Nephron (organoid): Measurements from ENCODE around the gene TRIOBP.

Experiments used
- H3K27ac Mint-ChIP-seq, 3 experiments: 2 replicates each; pipeline ENCODE4 v1.8.0; 2020; ENCODE audit warnings: mixed read lengths in 3 of 3, mild to moderate bottlenecking in 2 of 3, moderate library complexity in 1 of 3
- H3K27me3 Mint-ChIP-seq: 2 replicates; pipeline ENCODE4 v1.8.0; 2021; ENCODE audit warnings: low read depth, mild to moderate bottlenecking, moderate library complexity, mixed read lengths
- H3K36me3 Mint-ChIP-seq: 2 replicates; pipeline ENCODE4 v1.8.0; 2020; ENCODE audit warnings: low read depth, mixed read lengths
- H3K4me1 Mint-ChIP-seq: 2 replicates; pipeline ENCODE4 v1.8.0; 2020; ENCODE audit warnings: mixed read lengths
- H3K4me3 Mint-ChIP-seq, 3 experiments: 2 replicates each; pipeline ENCODE4 v1.8.0; 2020; ENCODE audit warnings: mild to moderate bottlenecking in 3 of 3, mixed read lengths in 3 of 3, moderate library complexity in 2 of 3
- H3K9me3 Mint-ChIP-seq: 2 replicates; pipeline ENCODE4 v1.8.0; 2020; ENCODE audit warnings: mixed read lengths
- CTCF ChIP-seq, 3 experiments: fragments of 200-600 bp; sonication (generic); IDR thresholded peaks; one replicate each; pipeline ENCODE4 v1.5.0; 2021; ENCODE audit warnings: antibody characterized with exemption in 3 of 3; ENCODE audit not compliant: unreplicated experiment in 3 of 3

Gene TRIOBP

GRCh38 chr22:37696657-37697537, at the start of gene TRIOBP:
TRIOBP (plus strand) TSS chr22:37697048; CDS start chr22:37701366, 4,318 bp downstream.
- TF ChIP-seq CTCF (IDR thresholded peaks at IDR 0.05; ENCODE audit: unreplicated experiment in 3 of 3): peak; percentile 47 to 59 (median 51)

GRCh38 chr22:37647317-37647716, 49.5 kb upstream of the TRIOBP start:
- H3K4me1 Mint-ChIP-seq: peaks cover 8% of the 10 kb centered on the region
- TF ChIP-seq CTCF (IDR thresholded peaks at IDR 0.05; ENCODE audit: unreplicated experiment in 3 of 3): no peak
- no peak overlapping the region for H3K27ac Mint-ChIP-seq
- no peaks in the 10 kb centered on the region for H3K9me3 Mint-ChIP-seq
- H3K4me3 Mint-ChIP-seq: no peak overlapping the region
- peaks cover 41% of the 10 kb centered on the region for H3K36me3 Mint-ChIP-seq
- no peaks in the 10 kb centered on the region for H3K27me3 Mint-ChIP-seq

More at GRCh38 chr22:37696657-37697537, at the start of gene TRIOBP:
- peak within 1 kb of the TSS; percentile 76 to 83 (median 79) for H3K4me3 Mint-ChIP-seq
- peaks cover 3% of the 10 kb centered on the region for H3K27me3 Mint-ChIP-seq
- peaks cover 12% of the 10 kb centered on the region for H3K36me3 Mint-ChIP-seq
- H3K27ac Mint-ChIP-seq: peak within 1 kb of the TSS; percentile 57 to 89 (median 66)
- H3K9me3 Mint-ChIP-seq: no peaks in the 10 kb centered on the region
- H3K4me1 Mint-ChIP-seq: peaks cover 16% of the 10 kb centered on the region

GRCh38 chr22:37647928-37648327, 48.9 kb upstream of the TRIOBP start:
- Mint-ChIP-seq H3K27me3 (no peaks in the 10 kb centered on the region), H3K36me3 (peaks cover 46% of the 10 kb centered on the region), H3K4me3 (no peak overlapping the region), H3K4me1 (peaks cover 8% of the 10 kb centered on the region), H3K27ac (no peak overlapping the region), H3K9me3 (no peaks in the 10 kb centered on the region)
- no peak for TF ChIP-seq CTCF (IDR thresholded peaks at IDR 0.05; ENCODE audit: unreplicated experiment in 3 of 3)

DNA sequence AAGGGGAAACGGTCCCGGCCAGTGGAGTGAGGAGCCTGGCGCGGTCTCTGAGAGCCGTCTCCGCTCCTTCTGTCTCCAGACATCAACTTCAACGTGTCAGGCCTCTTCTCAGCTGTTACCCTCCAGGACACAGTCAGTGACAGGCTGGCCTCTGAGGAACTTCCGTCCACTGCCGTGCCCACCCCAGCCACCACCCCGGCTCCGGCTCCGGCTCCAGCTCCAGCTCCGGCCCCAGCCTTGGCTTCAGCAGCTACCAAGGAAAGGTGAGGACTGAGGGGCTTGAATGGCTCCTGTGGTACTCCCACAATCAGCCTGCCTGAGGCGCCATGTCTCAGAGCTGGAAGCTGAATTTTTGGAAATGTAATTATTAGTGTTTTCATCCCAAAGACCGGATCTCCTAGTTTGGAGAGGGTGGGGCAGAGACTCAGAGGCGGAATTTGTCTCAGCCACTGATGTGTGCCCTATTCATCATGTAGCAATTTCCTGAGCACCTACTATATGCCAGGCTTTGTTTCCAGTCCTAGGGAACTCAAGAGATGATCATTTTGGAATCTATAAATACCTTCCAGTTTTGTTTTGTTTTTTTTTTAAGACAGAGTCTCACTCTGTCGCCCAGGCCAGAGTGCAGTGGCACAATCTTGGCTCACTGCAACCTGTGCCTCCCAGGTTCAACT, 46.2 kb upstream of the TRIOBP start:
- no peak overlapping the region for H3K4me3 Mint-ChIP-seq
- H3K36me3 Mint-ChIP-seq: peaks cover 40% of the 10 kb centered on the region
- no peak overlapping the region for H3K27ac Mint-ChIP-seq
- no peaks in the 10 kb centered on the region for H3K9me3 Mint-ChIP-seq
- no peaks in the 10 kb centered on the region for H3K27me3 Mint-ChIP-seq
- no peak for TF ChIP-seq CTCF (IDR thresholded peaks at IDR 0.05; ENCODE audit: unreplicated experiment in 3 of 3)
- no peaks in the 10 kb centered on the region for H3K4me1 Mint-ChIP-seq

DNA sequence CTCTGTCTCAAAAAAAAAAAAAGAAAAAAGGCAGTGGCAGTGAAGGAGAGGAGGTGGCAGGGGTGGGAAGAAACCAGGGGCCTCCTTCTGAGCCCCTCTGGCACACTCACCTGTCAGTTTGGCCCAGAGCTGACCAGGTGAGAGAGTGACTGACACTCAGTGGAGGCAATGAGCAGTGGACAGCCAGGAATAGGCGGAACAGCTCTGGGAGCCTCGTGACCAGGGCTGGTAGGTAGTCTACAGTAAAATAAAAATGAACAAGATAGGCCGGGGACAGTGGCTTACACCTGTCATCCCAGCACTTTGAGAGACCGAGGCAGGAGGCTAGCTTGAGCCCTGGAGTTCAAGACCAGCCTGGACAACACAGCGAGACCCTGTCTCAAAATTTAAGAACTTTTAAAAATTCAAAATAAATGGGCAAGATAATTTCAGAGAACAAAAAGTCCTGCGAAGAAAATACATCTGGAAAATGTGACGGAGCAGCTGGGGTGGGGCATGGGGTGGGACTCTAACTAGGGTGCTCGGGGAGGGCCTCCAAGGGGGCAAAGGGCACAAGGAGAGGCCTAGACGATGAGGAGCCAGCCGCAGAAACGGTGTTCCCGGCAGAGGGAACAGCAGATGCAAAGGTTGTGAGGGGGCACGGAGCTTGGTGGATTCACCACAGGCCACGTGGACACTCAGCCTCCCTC, 42.1 kb upstream of the TRIOBP start:
- Mint-ChIP-seq H3K27me3 (no peaks in the 10 kb centered on the region), H3K4me1 (peaks cover 13% of the 10 kb centered on the region), H3K4me3 (no peak overlapping the region), H3K27ac (no peak overlapping the region), H3K9me3 (no peaks in the 10 kb centered on the region), H3K36me3 (peaks cover 29% of the 10 kb centered on the region)
- no peak for TF ChIP-seq CTCF (IDR thresholded peaks at IDR 0.05; ENCODE audit: unreplicated experiment in 3 of 3)
